CD14-positive monocyte (primary cell): ENCODE results near the gene TUBA4A. TPM values are rescaled to one million over a fixed set of nuclear protein-coding genes. Genes with fewer than 3 reads are reported as not detected.
A peak's percentile ranks its signal among the peaks of the same experiment; 100 is the strongest.

Experiments used
- DNase-seq, 3 donors: peaks; one replicate each; pipeline ENCODE4 v3.0.0-alpha.2; 2011 to 2022
- H2AFZ ChIP-seq: 2 replicates; pipeline ENCODE4 v1.6.0; 2012; ENCODE audit warnings: mild to moderate bottlenecking, low read depth, low read length, inconsistent platforms; ENCODE audit not compliant: insufficient read depth, poor library complexity, severe bottlenecking
- H3K27ac ChIP-seq, 2 donors: 1 replicate in 1 of 2; 2 replicates in 1 of 2; pipeline ENCODE4 v1.5.1; 2012 to 2013; ENCODE audit warnings: low read length in 2 of 2, control low read depth in 1 of 2, inconsistent platforms in 1 of 2, low read depth in 1 of 2, mild to moderate bottlenecking in 1 of 2
- H3K27me3 ChIP-seq, 2 donors: one replicate each; pipeline versions ENCODE4 v1.6.0 to v1.6.1; 2011 to 2013; ENCODE audit warnings: low read length in 2 of 2; ENCODE audit not compliant: control insufficient read depth in 2 of 2, insufficient read depth in 2 of 2
- H3K36me3 ChIP-seq, 2 donors: replicated peaks in 1 of 2; 1 replicate in 1 of 2; 2 replicates in 1 of 2; pipeline versions ENCODE4 v1.5.1 to v1.6.1; 2012 to 2013; ENCODE audit warnings: low read length in 2 of 2, control low read depth in 1 of 2, inconsistent platforms in 1 of 2, mild to moderate bottlenecking in 1 of 2; ENCODE audit not compliant: insufficient read depth in 2 of 2, control insufficient read depth in 1 of 2
- H3K4me1 ChIP-seq, 2 donors: 1 replicate in 1 of 2; 2 replicates in 1 of 2; pipeline versions ENCODE4 v1.5.1 to v1.6.1; 2012 to 2013; ENCODE audit warnings: low read length in 2 of 2, control low read depth in 1 of 2, inconsistent platforms in 1 of 2, mild to moderate bottlenecking in 1 of 2, moderate library complexity in 1 of 2; ENCODE audit not compliant: insufficient read depth in 2 of 2, control insufficient read depth in 1 of 2
- H3K4me2 ChIP-seq: replicated peaks from 2 replicates; pipeline ENCODE3; 2012; ENCODE audit warnings: low read length, moderate library complexity, mild to moderate bottlenecking; ENCODE audit not compliant: poor library complexity, severe bottlenecking; ENCODE audit errors: extremely low read depth
- H3K4me3 ChIP-seq, 3 experiments: fragments of 200-600 bp in 1 of 3; sonication (generic) in 1 of 3; replicated peaks in 1 of 3; 1 replicate in 2 of 3; 2 replicates in 1 of 3; pipeline ENCODE4 v1.5.1; 2011 to 2013; ENCODE audit warnings: low read length in 3 of 3, mild to moderate bottlenecking in 3 of 3, control low read depth in 2 of 3, low read depth in 2 of 3, inconsistent platforms in 1 of 3, moderate library complexity in 1 of 3
- H3K79me2 ChIP-seq: 2 replicates; pipeline ENCODE4 v1.6.0; 2012; ENCODE audit warnings: mild to moderate bottlenecking, control low read depth, inconsistent platforms, low read length, moderate library complexity; ENCODE audit not compliant: insufficient read depth
- H3K9ac ChIP-seq: 2 replicates; pipeline ENCODE4 v1.6.0; 2017; ENCODE audit warnings: low read length, mild to moderate bottlenecking; ENCODE audit not compliant: insufficient read depth, poor library complexity, severe bottlenecking
- H3K9me3 ChIP-seq, 2 donors: replicated peaks in 1 of 2; 1 replicate in 1 of 2; 2 replicates in 1 of 2; pipeline versions ENCODE4 v1.5.1 to v1.6.1; 2012 to 2013; ENCODE audit warnings: low read length in 2 of 2, control low read depth in 1 of 2; ENCODE audit not compliant: control insufficient read depth in 1 of 2, insufficient read depth in 1 of 2
- H4K20me1 ChIP-seq: 2 replicates; pipeline ENCODE4 v1.6.0; 2012; ENCODE audit warnings: mild to moderate bottlenecking, low read length, control low read depth, moderate library complexity; ENCODE audit not compliant: insufficient read depth
- H3K27ac Mint-ChIP-seq, 7 donors: one replicate each; pipeline ENCODE4 v1.8.0; 2020; ENCODE audit warnings: mild to moderate bottlenecking in 7 of 7, mixed read lengths in 7 of 7, moderate library complexity in 6 of 7, inconsistent platforms in 2 of 7
- H3K27me3 Mint-ChIP-seq, 3 donors: one replicate each; pipeline ENCODE4 v1.8.0; 2021 to 2022; ENCODE audit warnings: low read depth in 3 of 3, mild to moderate bottlenecking in 3 of 3, mixed read lengths in 3 of 3, moderate library complexity in 3 of 3, inconsistent platforms in 1 of 3
- H3K36me3 Mint-ChIP-seq, 2 donors: one replicate each; pipeline ENCODE4 v1.8.0; 2020; ENCODE audit warnings: mixed read lengths in 2 of 2, inconsistent platforms in 1 of 2, mild to moderate bottlenecking in 1 of 2
- H3K4me1 Mint-ChIP-seq: one replicate; pipeline ENCODE4 v1.8.0; 2020; ENCODE audit warnings: mild to moderate bottlenecking, mixed read lengths
- H3K4me3 Mint-ChIP-seq, 2 donors: one replicate each; pipeline ENCODE4 v1.8.0; 2020; ENCODE audit warnings: mild to moderate bottlenecking in 2 of 2, mixed read lengths in 2 of 2, moderate library complexity in 1 of 2
- H3K9me3 Mint-ChIP-seq, 7 donors: one replicate each; pipeline ENCODE4 v1.8.0; 2020 to 2022; ENCODE audit warnings: mixed read lengths in 7 of 7, mild to moderate bottlenecking in 6 of 7, moderate library complexity in 6 of 7, inconsistent platforms in 2 of 7
- WGBS: methylation state at CpG from one replicate; pipeline ENCODE4 v1.1.5; 2013; ENCODE audit warnings: missing lambda C conversion rate; ENCODE audit not compliant: insufficient coverage; 5-methylcytosine and 5-hydroxymethylcytosine counted together
- intact Hi-C, 2 donors: fragments of 100-400 bp; cut with micrococcal nuclease; formaldehyde crosslinking; loops; one replicate each; pipeline versions ENCODE4 v1.15.0 to v1.15.1; 2023
- polyA plus RNA-seq, 3 donors: library from polyadenylated mRNA; depleted of rRNA in 1 of 3; unstranded in 2 of 3; stranded (reverse) in 1 of 3; fragments of 300-500 nt in 2 of 3; fragments of >200 nt in 1 of 3; fragmentation: Illumina TruSeq in 2 of 3; gene quantifications; 1 replicate in 2 of 3; 2 replicates in 1 of 3; pipeline ENCODE4 v1.2.3, GENCODE V29; 2012 to 2021
- TF ChIP-seq, protein P1 (sequence below): fragments of 200-600 bp; IDR thresholded peaks from one replicate; pipeline ENCODE4 v1.8.0; 2022; ENCODE audit warnings: antibody characterized with exemption, mild to moderate bottlenecking

The TUBA4A gene
- polyA plus RNA-seq, 3 donors, result 72.7 to 452 (median 81.9) TPM

DNA sequence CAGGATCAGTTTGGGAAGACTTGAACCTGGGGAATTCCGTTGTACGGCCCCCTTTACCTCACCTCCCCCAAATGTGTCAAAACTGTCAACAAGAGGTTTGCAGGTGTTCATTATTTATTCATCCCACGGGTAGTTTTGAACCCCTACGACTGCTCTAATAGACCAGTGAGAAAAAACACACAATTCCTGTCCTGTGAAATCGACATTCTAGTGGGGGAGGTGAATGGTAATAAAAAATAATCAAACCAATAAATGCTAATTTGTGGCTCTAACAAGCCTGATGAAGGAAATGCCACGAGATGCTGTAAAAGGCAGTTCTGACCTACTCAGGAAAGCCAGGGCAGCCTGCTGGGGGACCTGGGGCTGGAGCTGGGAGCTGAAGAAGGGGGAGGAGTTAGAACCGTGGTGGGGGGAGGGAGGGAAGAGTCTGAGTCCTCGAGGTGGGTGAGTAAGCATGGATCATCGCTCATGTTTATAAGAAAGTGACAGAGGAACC lies 25.0 kb upstream of the TUBA4A start:
- Histone ChIP-seq H3K9me3 (no peaks in the 10 kb centered on the region), H3K79me2 (peaks cover 5% of the 10 kb centered on the region), H2AFZ (no peak overlapping the region), H4K20me1 (no peaks in the 10 kb centered on the region), H3K27me3 (no peaks in the 10 kb centered on the region), H3K4me3 (peak overlapping the region; percentile 8 to 66 (median 22)), H3K9ac (peak overlapping the region; percentile 98), H3K4me1 (peaks cover 23 to 31% of the 10 kb centered on the region in 2 donors), H3K4me2 (peak overlapping the region; percentile 76), H3K27ac (peak overlapping the region; percentile 85 to 97), H3K36me3 (peaks cover 24 to 34% of the 10 kb centered on the region in 2 donors)
- peaks cover 0 to 2% (median 0%) of the 10 kb centered on the region in 7 donors for H3K9me3 Mint-ChIP-seq
- no peak for DNase-seq
- H3K27ac Mint-ChIP-seq, result peak overlapping the region; percentile 91 to 98 (median 97)
- 4% methylated on average over 3 of the region's 9 CpGs for WGBS
- H3K27me3 Mint-ChIP-seq, result peaks cover 2 to 8% (median 8%) of the 10 kb centered on the region in 3 donors
- intact Hi-C loops, result loop anchor here (1.0 to 2.0 kb wide), 4 partner anchors 16 to 108 kb away; partner anchors contain the start of gene DNPEP (in 2 of the 2)
- H3K4me1 Mint-ChIP-seq, result peaks cover 29% of the 10 kb centered on the region
- TF ChIP-seq, protein P1, sequence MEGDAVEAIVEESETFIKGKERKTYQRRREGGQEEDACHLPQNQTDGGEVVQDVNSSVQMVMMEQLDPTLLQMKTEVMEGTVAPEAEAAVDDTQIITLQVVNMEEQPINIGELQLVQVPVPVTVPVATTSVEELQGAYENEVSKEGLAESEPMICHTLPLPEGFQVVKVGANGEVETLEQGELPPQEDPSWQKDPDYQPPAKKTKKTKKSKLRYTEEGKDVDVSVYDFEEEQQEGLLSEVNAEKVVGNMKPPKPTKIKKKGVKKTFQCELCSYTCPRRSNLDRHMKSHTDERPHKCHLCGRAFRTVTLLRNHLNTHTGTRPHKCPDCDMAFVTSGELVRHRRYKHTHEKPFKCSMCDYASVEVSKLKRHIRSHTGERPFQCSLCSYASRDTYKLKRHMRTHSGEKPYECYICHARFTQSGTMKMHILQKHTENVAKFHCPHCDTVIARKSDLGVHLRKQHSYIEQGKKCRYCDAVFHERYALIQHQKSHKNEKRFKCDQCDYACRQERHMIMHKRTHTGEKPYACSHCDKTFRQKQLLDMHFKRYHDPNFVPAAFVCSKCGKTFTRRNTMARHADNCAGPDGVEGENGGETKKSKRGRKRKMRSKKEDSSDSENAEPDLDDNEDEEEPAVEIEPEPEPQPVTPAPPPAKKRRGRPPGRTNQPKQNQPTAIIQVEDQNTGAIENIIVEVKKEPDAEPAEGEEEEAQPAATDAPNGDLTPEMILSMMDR, result no peak
- peak overlapping the region; percentile 74 to 88 for H3K4me3 Mint-ChIP-seq
- H3K36me3 Mint-ChIP-seq, result peaks cover 33 to 38% of the 10 kb centered on the region in 2 donors

DNA sequence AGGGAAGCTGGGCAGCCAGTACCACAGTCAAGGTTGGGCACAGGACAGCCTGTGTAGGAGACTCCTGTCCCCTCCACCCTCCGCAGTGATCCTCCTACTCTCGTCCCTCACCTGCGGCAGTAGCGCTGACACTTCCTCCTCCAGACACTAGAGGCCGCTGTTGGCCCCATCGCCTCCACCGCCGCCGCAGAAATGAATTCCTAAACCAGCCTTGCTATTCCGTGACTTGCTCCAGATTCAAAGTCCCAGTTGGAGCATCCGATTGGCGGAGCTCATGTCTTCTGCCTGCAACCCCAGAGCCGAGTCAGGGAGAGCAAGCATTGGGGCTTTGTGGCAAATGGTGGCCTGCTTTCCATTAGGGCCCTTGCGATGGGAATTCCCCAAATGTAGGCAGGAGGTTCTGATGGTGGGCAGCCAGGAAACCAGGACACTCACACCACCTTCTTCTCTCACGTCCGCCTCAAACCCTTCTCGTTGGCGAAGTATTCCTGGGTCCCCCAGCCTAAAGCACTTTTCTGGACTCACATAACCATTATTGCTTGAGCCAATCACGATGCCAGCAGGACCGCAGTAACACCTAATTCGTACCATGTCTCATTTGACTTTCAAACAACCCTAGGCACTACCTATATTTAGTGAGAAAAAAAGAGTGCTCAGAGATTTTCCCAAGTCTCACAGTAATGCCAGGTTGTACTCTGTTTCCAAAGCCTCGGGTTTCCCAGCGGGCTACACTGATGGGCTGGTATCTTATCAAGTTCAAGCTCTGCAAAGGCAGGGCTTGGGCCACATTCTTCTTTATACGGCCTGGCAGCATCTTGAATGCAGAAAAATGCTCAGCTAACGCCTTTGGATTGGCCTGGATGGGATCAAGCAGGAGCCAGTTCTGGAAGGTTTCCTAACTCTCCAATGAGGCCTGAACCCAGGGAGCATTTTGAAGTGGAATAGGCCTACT lies 24.3 kb upstream of the TUBA4A start:
- H3K4me1 ChIP-seq, result peaks cover 23 to 31% of the 10 kb centered on the region in 2 donors
- Mint-ChIP-seq H3K4me1 (peaks cover 29% of the 10 kb centered on the region), H3K9me3 (peaks cover 0 to 2% (median 0%) of the 10 kb centered on the region in 7 donors), H3K27me3 (peaks cover 2 to 10% (median 9%) of the 10 kb centered on the region in 3 donors), H3K4me3 (peak overlapping the region; percentile 70 to 84), H3K27ac (peak overlapping the region; percentile 87 to 98 (median 96)), H3K36me3 (peaks cover 26 to 30% of the 10 kb centered on the region in 2 donors)
- peak overlapping the region; percentile 98 for H3K9ac ChIP-seq
- peaks cover 5% of the 10 kb centered on the region for H3K79me2 ChIP-seq
- DNase-seq, result peak; percentile 55 to 77 (median 68)
- H3K36me3 ChIP-seq, result peaks cover 17 to 27% of the 10 kb centered on the region in 2 donors
- no peaks in the 10 kb centered on the region for H3K27me3 ChIP-seq
- peak overlapping the region; percentile 83 for H2AFZ ChIP-seq
- peak overlapping the region; percentile 76 for H3K4me2 ChIP-seq
- peak overlapping the region in 1 of 3 experiments; percentile 66 for H3K4me3 ChIP-seq
- H3K27ac ChIP-seq, result peak overlapping the region; percentile 12 to 97
- H4K20me1 ChIP-seq, result no peaks in the 10 kb centered on the region
- H3K9me3 ChIP-seq, result no peaks in the 10 kb centered on the region
- intact Hi-C loops, result loop anchor here (2.0 kb wide), 3 partner anchors 17 to 109 kb away; partner anchors contain the start of gene DNPEP (in 2 of the 2)
- TF ChIP-seq, protein P1, result peak; percentile 98
- 24% methylated on average over 15 of the region's 25 CpGs for WGBS
